ENCODE measurements around the gene XYLB.
"Not testable (repeated sequence)": the region's sequence is repeated elsewhere in the genome, so short reads cannot be mapped to it uniquely, and the experiment has no call there.

Gene XYLB

DNA sequence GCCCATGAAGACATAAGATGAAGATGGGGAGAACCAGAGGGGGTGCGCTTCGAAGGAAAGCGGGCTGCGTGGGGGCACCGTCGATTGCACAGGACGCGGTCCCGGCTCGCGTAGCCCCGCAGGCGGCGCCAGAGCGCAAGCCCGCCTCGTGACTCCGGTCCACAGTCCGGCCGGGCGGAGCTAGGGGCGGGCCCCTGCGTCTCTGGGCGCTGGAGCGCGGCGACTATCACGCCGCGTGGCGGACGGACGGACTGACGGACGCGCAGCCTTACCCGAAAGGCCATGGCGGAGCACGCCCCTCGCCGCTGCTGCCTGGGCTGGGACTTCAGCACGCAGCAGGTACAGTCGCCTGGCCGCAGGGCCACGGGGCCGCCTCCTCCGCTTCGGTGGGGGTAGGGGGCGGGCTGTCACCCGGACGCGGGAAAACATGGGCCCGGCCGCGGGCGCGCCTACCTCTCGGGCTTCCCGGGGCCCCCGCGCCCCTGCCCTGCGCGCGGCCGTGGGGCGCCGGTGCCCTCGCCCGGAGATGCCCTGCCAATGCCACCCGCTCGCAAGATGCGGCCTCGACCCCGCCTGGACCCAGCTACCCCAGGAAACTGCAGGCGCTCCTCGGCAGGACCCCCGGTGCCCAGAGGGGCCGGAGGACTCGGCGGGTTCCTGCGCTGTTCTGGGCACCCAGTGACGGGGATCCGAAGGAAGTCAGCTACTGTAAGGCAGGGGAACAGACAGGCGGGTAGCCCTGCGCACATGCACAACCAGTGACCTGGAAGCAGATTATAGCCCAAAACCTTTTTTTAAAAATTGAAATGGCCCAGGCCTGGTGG is at the start of gene XYLB:
Gene XYLB (plus strand): TSS at position 199 of the 824 bp plus-strand sequence. CDS start 84 bp downstream, at position 283.
- H3K27ac ChIP-seq, result peak within 1 kb of the TSS; percentile 42
- H3K9me3 ChIP-seq, result no peaks in the 10 kb centered on the region
- peaks cover 19 to 21% of the 10 kb centered on the region in 2 experiments for H3K4me1 ChIP-seq (ENCODE audit: control insufficient read depth in 1 of 2, insufficient read depth in 1 of 2, low read depth in 1 of 2, low read length in 1 of 2)
- TF ChIP-seq, protein P1, sequence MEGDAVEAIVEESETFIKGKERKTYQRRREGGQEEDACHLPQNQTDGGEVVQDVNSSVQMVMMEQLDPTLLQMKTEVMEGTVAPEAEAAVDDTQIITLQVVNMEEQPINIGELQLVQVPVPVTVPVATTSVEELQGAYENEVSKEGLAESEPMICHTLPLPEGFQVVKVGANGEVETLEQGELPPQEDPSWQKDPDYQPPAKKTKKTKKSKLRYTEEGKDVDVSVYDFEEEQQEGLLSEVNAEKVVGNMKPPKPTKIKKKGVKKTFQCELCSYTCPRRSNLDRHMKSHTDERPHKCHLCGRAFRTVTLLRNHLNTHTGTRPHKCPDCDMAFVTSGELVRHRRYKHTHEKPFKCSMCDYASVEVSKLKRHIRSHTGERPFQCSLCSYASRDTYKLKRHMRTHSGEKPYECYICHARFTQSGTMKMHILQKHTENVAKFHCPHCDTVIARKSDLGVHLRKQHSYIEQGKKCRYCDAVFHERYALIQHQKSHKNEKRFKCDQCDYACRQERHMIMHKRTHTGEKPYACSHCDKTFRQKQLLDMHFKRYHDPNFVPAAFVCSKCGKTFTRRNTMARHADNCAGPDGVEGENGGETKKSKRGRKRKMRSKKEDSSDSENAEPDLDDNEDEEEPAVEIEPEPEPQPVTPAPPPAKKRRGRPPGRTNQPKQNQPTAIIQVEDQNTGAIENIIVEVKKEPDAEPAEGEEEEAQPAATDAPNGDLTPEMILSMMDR (IDR thresholded peaks at IDR 0.05), result peak; percentile 81
- H3K4me3 ChIP-seq (ENCODE audit: low read depth in 1 of 2, low read length in 1 of 2), result peak within 1 kb of the TSS; percentile 74
- H3K36me3 ChIP-seq, result no peaks in the 10 kb centered on the region
- no peaks in the 10 kb centered on the region for H3K27me3 ChIP-seq

GRCh38 chr3:38297053-38297452 is 49.5 kb upstream of the XYLB start:
- not testable (repeated sequence) for H3K9me3 ChIP-seq; H3K4me3 ChIP-seq (ENCODE audit: low read depth in 1 of 2, low read length in 1 of 2); H3K27ac ChIP-seq; H3K36me3 ChIP-seq; H3K27me3 ChIP-seq
- peaks cover 11 to 18% of the 10 kb centered on the region in 2 experiments for H3K4me1 ChIP-seq (ENCODE audit: control insufficient read depth in 1 of 2, insufficient read depth in 1 of 2, low read depth in 1 of 2, low read length in 1 of 2)

GRCh38 chr3:38297537-38297936 is 49.0 kb upstream of the XYLB start:
- Histone ChIP-seq H3K27me3 (no peaks in the 10 kb centered on the region), H3K36me3 (no peaks in the 10 kb centered on the region), H3K4me3 (ENCODE audit: low read depth in 1 of 2, low read length in 1 of 2) (no peak overlapping the region), H3K9me3 (no peaks in the 10 kb centered on the region), H3K4me1 (ENCODE audit: control insufficient read depth in 1 of 2, insufficient read depth in 1 of 2, low read depth in 1 of 2, low read length in 1 of 2) (peaks cover 6 to 14% of the 10 kb centered on the region in 2 experiments), H3K27ac (no peak overlapping the region)
- TF ChIP-seq, protein P1 (IDR thresholded peaks at IDR 0.05), result no peak

- Histone ChIP-seq H3K27me3 (no peaks in the 10 kb centered on the region), H3K4me1 (ENCODE audit: control insufficient read depth in 1 of 2, insufficient read depth in 1 of 2, low read depth in 1 of 2, low read length in 1 of 2) (peaks cover under 1 to 8% of the 10 kb centered on the region in 2 experiments), H3K36me3 (no peaks in the 10 kb centered on the region), H3K4me3 (ENCODE audit: low read depth in 1 of 2, low read length in 1 of 2) (no peak overlapping the region), H3K9me3 (no peaks in the 10 kb centered on the region), H3K27ac (no peak overlapping the region)
- TF ChIP-seq, protein P1 (IDR thresholded peaks at IDR 0.05), result no peak
These were observed 48.5 kb upstream of the XYLB start for GRCh38 chr3:38297947-38298711.

DNA sequence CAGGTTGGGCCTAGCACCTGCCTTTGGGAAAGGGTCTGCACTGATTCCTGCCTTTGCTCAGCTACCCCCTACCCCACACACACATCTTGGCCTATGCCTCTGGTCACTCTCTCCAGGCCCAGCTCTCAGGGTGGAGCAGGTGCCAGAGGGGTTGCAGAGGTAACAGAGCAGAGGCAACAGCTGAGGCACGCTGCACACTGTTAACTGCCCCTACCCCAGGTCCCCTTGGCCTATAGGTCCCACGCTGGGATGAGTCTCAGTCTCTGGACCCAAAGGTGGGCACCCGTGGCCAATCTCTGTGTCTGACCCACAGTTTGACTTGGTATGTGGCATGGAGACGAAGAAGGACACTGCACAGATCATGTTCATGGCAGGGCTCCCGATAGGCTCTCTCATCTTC is 39.6 kb upstream of the XYLB start:
- TF ChIP-seq, protein P1 (IDR thresholded peaks at IDR 0.05), result no peak
- Histone ChIP-seq H3K4me1 (ENCODE audit: control insufficient read depth in 1 of 2, insufficient read depth in 1 of 2, low read depth in 1 of 2, low read length in 1 of 2) (peaks cover 15 to 17% of the 10 kb centered on the region in 2 experiments), H3K36me3 (no peaks in the 10 kb centered on the region), H3K4me3 (ENCODE audit: low read depth in 1 of 2, low read length in 1 of 2) (no peak overlapping the region), H3K27ac (no peak overlapping the region), H3K27me3 (no peaks in the 10 kb centered on the region), H3K9me3 (no peaks in the 10 kb centered on the region)

DNA sequence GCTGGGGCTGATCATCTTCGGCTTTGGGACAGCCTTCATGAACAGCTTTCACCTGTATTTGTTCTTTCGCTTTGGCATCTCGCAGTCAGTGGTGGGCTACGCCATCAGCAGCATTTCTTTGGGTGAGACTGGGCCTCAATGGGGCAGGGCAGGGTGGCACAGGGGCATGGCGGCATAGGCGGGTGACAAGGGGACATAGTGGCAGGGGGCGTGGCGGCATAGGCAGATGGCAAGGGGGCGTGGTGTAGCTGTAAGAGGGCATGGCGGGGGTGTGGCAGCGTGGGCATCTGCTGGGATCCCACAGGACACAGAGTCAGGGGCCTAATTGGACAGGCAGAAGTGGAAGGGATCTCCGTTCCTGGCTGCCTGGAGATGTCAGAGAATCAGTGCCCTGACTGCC is 39.0 kb upstream of the XYLB start:
- no peaks in the 10 kb centered on the region for H3K36me3 ChIP-seq
- no peaks in the 10 kb centered on the region for H3K9me3 ChIP-seq
- H3K27ac ChIP-seq, result no peak overlapping the region
- TF ChIP-seq, protein P1 (IDR thresholded peaks at IDR 0.05), result no peak
- H3K4me1 ChIP-seq (ENCODE audit: control insufficient read depth in 1 of 2, insufficient read depth in 1 of 2, low read depth in 1 of 2, low read length in 1 of 2), result peaks cover 16 to 19% of the 10 kb centered on the region in 2 experiments
- H3K4me3 ChIP-seq (ENCODE audit: low read depth in 1 of 2, low read length in 1 of 2), result no peak overlapping the region
- H3K27me3 ChIP-seq, result no peaks in the 10 kb centered on the region

Measured in neutrophil (primary cell).